GM10266 (cell line): Measurements from ENCODE around the gene KLF1.

ENCODE experiments used
- DNase-seq: peaks from one replicate; pipeline ENCODE4 v3.0.0; 2012; ENCODE audit errors: extremely low spot score
- CTCF ChIP-seq: IDR thresholded peaks from 2 replicates; pipeline ENCODE4 v1.5.1; 2012; ENCODE audit warnings: mild to moderate bottlenecking, low read depth; ENCODE audit not compliant: control insufficient read depth, insufficient read depth; ENCODE audit errors: missing control alignments

Gene KLF1

GRCh38 chr19:12886969-12887747, at the start of gene KLF1:
Gene KLF1 (minus strand): TSS chr19:12887201. CDS start chr19:12887140, 61 bp downstream.
- DNase-seq: no peak
- no peak for TF ChIP-seq CTCF

- no peak for DNase-seq
- TF ChIP-seq CTCF: no peak
Observed at GRCh38 chr19:12936582-12936981, 49.6 kb upstream of the KLF1 start.

- DNase-seq: no peak
- no peak for TF ChIP-seq CTCF
Observed at GRCh38 chr19:12935071-12935470, 48.1 kb upstream of the KLF1 start.

GRCh38 chr19:12933287-12934072, 46.5 kb upstream of the KLF1 start, which contains the start of gene FARSA:
Gene FARSA (minus strand): TSS chr19:12933711. CDS start chr19:12933696, 15 bp downstream.
- peak; percentile 91 for DNase-seq
- no peak for TF ChIP-seq CTCF

GRCh38 chr19:12932392-12933286, 45.6 kb upstream of the KLF1 start:
- TF ChIP-seq CTCF: no peak
- DNase-seq: no peak

GRCh38 chr19:12930002-12930645, 43.1 kb upstream of the KLF1 start:
- DNase-seq: no peak
- TF ChIP-seq CTCF: no peak
